Common myeloid progenitor, CD34-positive (primary cell): ENCODE measurements around the gene THOC6.

ENCODE experiments used
- CTCF ChIA-PET: fragments of 350-600 bp; sonication (Branson Sonifier 250); formaldehyde crosslinking; loops from one replicate; lab custom pipeline; 2021; ENCODE audit warnings: antibody characterized with exemption; lab: Charles Lee
- POLR2A ChIA-PET: fragments of 350-600 bp; sonication (Branson Sonifier 250); formaldehyde crosslinking; loops from one replicate; lab custom pipeline; 2021; ENCODE audit warnings: antibody characterized with exemption; lab: Charles Lee
- DNase-seq, 3 donors: peaks; one replicate each; pipeline versions ENCODE4 v3.0.0 to v3.0.0-alpha.2; 2013
- H3K27ac ChIP-seq, 2 experiments: 1 replicate in 1 of 2; 2 replicates in 1 of 2; pipeline ENCODE4 v1.7.0; 2013; ENCODE audit warnings: inconsistent platforms in 2 of 2, low read length in 2 of 2, mild to moderate bottlenecking in 2 of 2, low read depth in 1 of 2, moderate library complexity in 1 of 2; ENCODE audit not compliant: severe bottlenecking in 2 of 2, insufficient read depth in 1 of 2, poor library complexity in 1 of 2
- H3K27me3 ChIP-seq, 5 experiments: replicated peaks in 2 of 5; 1 replicate in 3 of 5; 2 replicates in 2 of 5; pipeline versions ENCODE4 v1.6.1 to v1.7.0; 2013; ENCODE audit warnings: low read length in 4 of 5, mild to moderate bottlenecking in 2 of 5, moderate library complexity in 2 of 5, inconsistent platforms in 1 of 5; ENCODE audit not compliant: insufficient read depth in 5 of 5, control insufficient read depth in 4 of 5
- H3K36me3 ChIP-seq, 4 experiments: 1 replicate in 2 of 4; 2 replicates in 2 of 4; pipeline versions ENCODE4 v1.6.1 to v1.7.0; 2013; ENCODE audit warnings: low read length in 3 of 4, control low read depth in 1 of 4, mild to moderate bottlenecking in 1 of 4; ENCODE audit not compliant: control insufficient read depth in 4 of 4, insufficient read depth in 4 of 4
- H3K4me1 ChIP-seq, 4 experiments: 1 replicate in 3 of 4; 2 replicates in 1 of 4; pipeline versions ENCODE4 v1.6.1 to v1.7.1; 2013; ENCODE audit warnings: low read length in 3 of 4, mild to moderate bottlenecking in 3 of 4, control low read depth in 1 of 4, inconsistent platforms in 1 of 4, moderate library complexity in 1 of 4; ENCODE audit not compliant: control insufficient read depth in 4 of 4, insufficient read depth in 4 of 4; ENCODE audit errors: control extremely low read depth in 1 of 4
- H3K4me3 ChIP-seq, 7 experiments: 1 replicate in 4 of 7; 2 replicates in 3 of 7; pipeline versions ENCODE4 v1.5.1 to v1.7.0; 2013; ENCODE audit warnings: mild to moderate bottlenecking in 7 of 7, low read length in 6 of 7, moderate library complexity in 6 of 7, inconsistent platforms in 2 of 7, low read depth in 2 of 7, control low read depth in 1 of 7; ENCODE audit not compliant: insufficient read depth in 4 of 7, control insufficient read depth in 1 of 7; ENCODE audit errors: extremely low read depth in 1 of 7
- H3K9me3 ChIP-seq, 5 experiments: 1 replicate in 4 of 5; 2 replicates in 1 of 5; pipeline versions ENCODE4 v1.6.1 to v1.7.1; 2013; ENCODE audit warnings: low read length in 4 of 5, mild to moderate bottlenecking in 2 of 5, inconsistent platforms in 1 of 5, low read depth in 1 of 5, moderate library complexity in 1 of 5; ENCODE audit not compliant: control insufficient read depth in 4 of 5, insufficient read depth in 2 of 5; ENCODE audit errors: control extremely low read depth in 1 of 5
- WGBS: methylation state at CpG from one replicate; pipeline ENCODE4 v1.1.5; 2013; ENCODE audit not compliant: insufficient coverage; 5-methylcytosine and 5-hydroxymethylcytosine counted together

The THOC6 gene

DNA sequence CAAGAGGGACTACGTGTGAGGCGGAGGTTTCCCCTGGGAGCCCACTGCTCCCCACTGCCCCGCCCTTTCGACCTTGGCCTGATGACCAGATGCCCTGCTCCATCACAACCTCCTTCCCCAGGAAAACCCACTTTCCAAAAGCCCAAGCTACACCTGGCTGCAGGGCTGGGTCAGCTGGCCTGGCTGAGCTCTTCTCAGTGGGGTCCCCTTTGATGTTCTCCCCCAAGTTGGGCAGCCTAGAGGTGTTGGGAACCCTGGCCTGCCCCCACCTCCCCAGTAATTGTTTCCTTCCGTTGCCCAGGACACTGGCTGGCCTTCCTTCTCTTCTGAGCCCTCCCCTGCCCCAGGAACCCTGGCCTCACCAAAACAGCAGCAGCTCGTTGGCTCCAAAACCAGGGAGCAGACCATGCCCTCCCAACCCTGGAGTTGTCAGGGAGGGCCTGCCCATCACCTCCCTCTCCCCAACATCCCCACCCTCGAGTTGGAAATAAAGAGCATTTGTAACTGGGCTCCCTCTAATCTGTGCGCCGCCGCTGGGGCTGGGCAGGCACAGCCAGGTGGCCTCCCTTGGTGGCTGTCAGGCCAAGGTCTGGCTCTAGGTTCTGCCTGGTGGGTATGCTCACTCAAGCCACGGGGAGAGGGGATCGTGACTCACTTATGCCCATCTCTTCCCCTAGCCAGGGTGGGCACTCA is 9.7 kb upstream of the THOC6 start:
- Histone ChIP-seq H3K4me3 (no peak overlapping the region), H3K27ac (no peak overlapping the region), H3K9me3 (no peaks in the 10 kb centered on the region), H3K4me1 (peaks cover 0 to 27% (median 22%) of the 10 kb centered on the region in 4 experiments), H3K36me3 (no peaks in the 10 kb centered on the region), H3K27me3 (peaks cover 0 to 4% (median 0%) of the 10 kb centered on the region in 5 experiments)
- CTCF ChIA-PET, result interaction anchor here (1.0 to 2.1 kb wide), 2 partner anchors 9 to 15 kb away, joined by 4 to 15 read pairs; no protein-coding TSS in a partner anchor
- POLR2A ChIA-PET, result no interaction called here
- 89% methylated on average over 8 of the region's 12 CpGs for WGBS
- DNase-seq, result no peak

DNA sequence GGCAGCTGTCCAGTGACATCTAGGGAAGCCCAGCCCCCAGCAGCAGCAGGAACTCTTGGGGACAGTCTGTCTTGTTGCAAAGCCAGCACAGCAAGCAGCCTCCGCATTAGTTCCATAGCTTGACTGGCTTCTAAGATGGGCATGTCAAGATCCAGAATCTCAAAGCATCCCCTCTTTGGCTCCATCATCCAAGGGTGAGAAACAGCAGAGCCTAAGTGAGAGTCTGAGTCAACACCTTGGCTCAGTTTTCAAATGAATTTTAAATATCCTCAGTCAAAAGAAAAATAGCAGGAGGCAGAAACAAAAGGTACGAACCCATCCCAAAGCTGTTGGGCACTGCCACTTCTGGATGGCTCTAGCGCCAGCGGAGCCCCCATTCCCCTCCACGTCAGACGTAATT is 8.9 kb upstream of the THOC6 start:
- Histone ChIP-seq H3K27me3 (peaks cover 0 to 4% (median 0%) of the 10 kb centered on the region in 5 experiments), H3K9me3 (no peaks in the 10 kb centered on the region), H3K4me1 (peaks cover 0 to 29% (median 22%) of the 10 kb centered on the region in 4 experiments), H3K27ac (no peak overlapping the region), H3K4me3 (no peak overlapping the region), H3K36me3 (no peaks in the 10 kb centered on the region)
- DNase-seq, result no peak
- ChIA-PET CTCF (interaction anchor here (2.1 kb wide), 1 partner anchor 14 kb away, joined by 15 read pairs; no protein-coding TSS in a partner anchor), POLR2A (interaction anchor here (0.8 kb wide), 1 partner anchor 13 kb away, joined by 3 read pairs; no protein-coding TSS in a partner anchor)
- 94% methylated on average over 6 of the region's 6 CpGs for WGBS

DNA sequence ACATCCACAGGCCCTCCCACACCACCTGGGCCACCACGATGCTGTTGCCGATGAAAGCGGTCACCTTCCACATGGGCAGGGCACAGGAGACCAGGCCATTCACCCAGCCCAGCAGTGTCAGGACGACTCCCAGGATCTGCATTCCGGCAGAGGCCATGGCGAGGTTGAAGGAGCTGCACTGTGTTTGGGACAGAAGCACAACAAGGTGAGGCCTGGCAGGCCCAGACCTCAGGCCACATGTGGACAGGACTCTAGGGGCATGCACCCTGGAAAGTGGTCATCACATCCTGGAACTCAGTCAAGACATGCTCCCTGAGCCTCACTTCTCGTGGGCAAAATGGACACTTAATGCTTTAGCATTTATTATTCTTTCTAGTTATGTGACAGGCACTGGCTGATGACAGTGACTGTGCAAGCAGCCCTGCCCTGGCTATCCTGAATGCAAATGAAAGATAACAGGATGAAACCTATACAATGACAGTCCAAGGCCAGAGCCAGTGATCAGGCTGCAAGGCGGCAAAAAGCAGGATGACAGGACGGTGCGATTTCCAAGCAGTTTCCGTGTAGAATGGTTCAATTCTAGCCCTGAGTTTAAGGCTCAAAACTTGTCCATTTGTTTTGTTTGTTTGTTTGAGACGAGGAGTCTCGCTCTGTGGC is 7.8 kb upstream of the THOC6 start:
- no peak for DNase-seq
- Histone ChIP-seq H3K9me3 (no peaks in the 10 kb centered on the region), H3K27me3 (peaks cover 0 to 4% (median 0%) of the 10 kb centered on the region in 5 experiments), H3K27ac (no peak overlapping the region), H3K36me3 (no peaks in the 10 kb centered on the region), H3K4me3 (no peak overlapping the region), H3K4me1 (peaks cover 0 to 35% (median 29%) of the 10 kb centered on the region in 4 experiments)
- POLR2A ChIA-PET, result no interaction called here
- CTCF ChIA-PET, result interaction anchor here (1.8 kb wide), 1 partner anchor 16 kb away, joined by 3 read pairs; no protein-coding TSS in a partner anchor
- WGBS, result 99% methylated on average over 9 of the region's 13 CpGs

DNA sequence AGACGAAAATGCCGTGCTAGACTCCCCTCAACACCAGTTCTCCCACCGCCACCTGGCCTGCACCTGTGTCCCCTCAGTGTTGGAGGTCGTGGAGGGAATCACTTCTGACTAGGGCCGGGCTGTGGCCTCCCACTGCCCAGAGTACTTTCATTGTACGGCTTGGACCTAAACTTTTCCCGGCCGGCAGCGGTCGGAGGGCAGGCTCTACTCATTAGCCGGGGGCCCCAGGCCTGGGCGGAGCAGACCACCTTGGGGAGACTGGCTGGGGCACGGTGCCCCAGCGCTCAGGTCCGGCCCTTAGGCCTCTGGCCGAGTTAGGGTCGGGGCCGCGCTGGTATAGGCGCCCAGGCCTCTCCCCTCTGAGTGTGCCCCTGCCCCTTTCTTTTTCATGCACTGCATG is 6.5 kb upstream of the THOC6 start:
- peaks cover 0 to 2% (median 0%) of the 10 kb centered on the region in 5 experiments for H3K27me3 ChIP-seq
- DNase-seq, result no peak
- H3K4me3 ChIP-seq, result no peak overlapping the region
- POLR2A ChIA-PET, result no interaction called here
- no peak overlapping the region for H3K27ac ChIP-seq
- CTCF ChIA-PET, result interaction anchor here (1.8 kb wide), 1 partner anchor 15 kb away, joined by 3 read pairs; no protein-coding TSS in a partner anchor
- no peaks in the 10 kb centered on the region for H3K9me3 ChIP-seq
- peaks cover 0 to 44% (median 41%) of the 10 kb centered on the region in 4 experiments for H3K4me1 ChIP-seq
- WGBS, result 99% methylated on average over 13 of the region's 20 CpGs
- H3K36me3 ChIP-seq, result no peaks in the 10 kb centered on the region

DNA sequence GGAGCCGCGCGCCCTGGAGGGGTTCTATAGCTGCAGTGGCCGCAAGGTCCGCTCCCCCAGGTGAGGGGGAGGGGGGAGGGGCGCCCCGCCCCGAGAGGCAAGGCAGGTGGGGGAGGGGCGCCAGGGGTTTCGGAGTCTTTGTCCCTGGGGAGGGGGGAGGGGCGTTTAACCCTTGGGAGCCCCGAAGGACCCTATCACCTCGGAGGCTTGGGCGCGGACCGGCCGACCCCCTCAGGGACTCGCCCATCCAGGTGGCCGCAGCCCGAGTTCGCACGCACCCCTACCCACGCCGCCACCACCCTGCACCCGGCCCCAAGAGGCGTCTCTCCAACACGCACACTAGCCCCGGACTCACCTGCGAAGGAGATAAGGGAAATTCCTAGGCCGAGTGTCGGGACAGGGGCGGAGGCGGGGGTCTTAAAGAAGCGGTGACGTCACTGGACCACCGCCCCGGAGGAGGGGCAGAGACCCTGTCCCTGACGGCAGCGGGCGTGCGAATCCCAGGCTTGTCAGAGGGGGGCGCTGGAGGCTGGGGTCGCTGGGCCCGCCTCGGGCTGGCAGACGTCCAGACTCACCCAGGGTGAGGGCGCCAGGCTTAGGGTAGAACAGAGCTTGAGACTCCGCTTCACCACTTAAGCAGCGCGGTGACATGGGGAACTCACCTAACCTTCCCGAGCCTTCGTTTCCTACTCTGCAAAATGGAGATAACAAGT is 5.9 kb upstream of the THOC6 start, which contains the start of gene CLDN6:
TSS of gene CLDN6 (minus strand) at position 390 of the 713 bp plus-strand sequence. CDS start 2,162 bp downstream, outside the sequence.
- ChIA-PET CTCF (interaction anchor here (1.0 to 6.4 kb wide), 4 partner anchors 7 to 22 kb away, joined by 3 to 101 read pairs (median 61); no protein-coding TSS in a partner anchor), POLR2A (interaction anchor here (1.2 kb wide), 1 partner anchor 9 kb away, joined by 5 read pairs; no protein-coding TSS in a partner anchor)
- Histone ChIP-seq H3K27me3 (peaks cover 0 to 2% (median 0%) of the 10 kb centered on the region in 5 experiments), H3K27ac (no peak within 1 kb of the TSS), H3K36me3 (no peaks in the 10 kb centered on the region), H3K9me3 (no peaks in the 10 kb centered on the region), H3K4me3 (peak within 1 kb of the TSS in 2 of 7 experiments; percentile 26 to 60), H3K4me1 (peaks cover 0 to 49% (median 45%) of the 10 kb centered on the region in 4 experiments)
- 10% methylated on average over 30 of the region's 52 CpGs for WGBS
- peak; percentile 50 to 79 (median 71) for DNase-seq

DNA sequence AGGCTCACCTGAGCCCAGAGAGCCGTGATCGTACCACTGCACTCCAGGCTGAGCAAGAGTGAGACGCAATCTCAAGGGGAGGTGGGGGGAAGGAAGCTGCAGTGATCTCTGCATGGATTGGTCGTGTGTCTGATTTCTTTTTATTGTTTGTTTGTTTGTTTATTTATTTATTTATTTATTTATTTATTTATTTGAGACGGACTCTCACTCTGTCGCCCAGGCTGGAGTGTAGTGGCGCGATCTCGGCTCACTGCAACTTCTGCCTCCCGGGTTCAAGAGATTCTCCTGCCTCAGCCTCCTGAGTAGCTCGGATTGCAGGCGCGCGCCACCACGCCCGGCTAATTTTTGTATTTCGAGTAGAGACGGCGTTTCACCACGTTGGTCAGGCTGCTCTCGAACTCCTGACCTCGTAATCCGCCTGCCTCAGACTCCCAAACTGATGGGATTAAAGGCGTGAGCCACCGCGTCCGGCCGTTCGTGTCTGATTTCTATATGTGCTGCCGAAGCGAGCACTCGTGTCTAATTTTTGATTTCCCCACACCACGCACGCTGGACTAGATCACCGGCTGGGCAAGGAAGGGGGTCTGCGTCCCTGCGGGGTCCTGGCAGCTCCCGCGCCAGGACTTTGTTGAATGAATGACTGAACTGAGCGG is 4.1 kb upstream of the THOC6 start:
- WGBS, result 31% methylated on average over 35 of the region's 40 CpGs
- ChIA-PET POLR2A (interaction anchor here (1.6 to 3.5 kb wide), 3 partner anchors 10 to 15 kb away, joined by 6 to 15 read pairs (median 11); no protein-coding TSS in a partner anchor), CTCF (interaction anchor here (1.0 to 6.4 kb wide), 5 partner anchors 9 to 109 kb away, joined by 3 to 101 read pairs (median 22); no protein-coding TSS in a partner anchor)
- DNase-seq, result no peak
- Histone ChIP-seq H3K4me3 (peak overlapping the region; percentile 22 to 80 (median 64)), H3K36me3 (no peaks in the 10 kb centered on the region), H3K27me3 (peaks cover 0 to 2% (median 0%) of the 10 kb centered on the region in 5 experiments), H3K27ac (no peak overlapping the region), H3K4me1 (peaks cover 0 to 60% (median 57%) of the 10 kb centered on the region in 4 experiments), H3K9me3 (no peaks in the 10 kb centered on the region)
